Measurements from ENCODE around the gene TCEANC2.
"Not testable (repeated sequence)": the region's sequence is repeated elsewhere in the genome, so short reads cannot be mapped to it uniquely, and the experiment has no call there.

The TCEANC2 gene

DNA sequence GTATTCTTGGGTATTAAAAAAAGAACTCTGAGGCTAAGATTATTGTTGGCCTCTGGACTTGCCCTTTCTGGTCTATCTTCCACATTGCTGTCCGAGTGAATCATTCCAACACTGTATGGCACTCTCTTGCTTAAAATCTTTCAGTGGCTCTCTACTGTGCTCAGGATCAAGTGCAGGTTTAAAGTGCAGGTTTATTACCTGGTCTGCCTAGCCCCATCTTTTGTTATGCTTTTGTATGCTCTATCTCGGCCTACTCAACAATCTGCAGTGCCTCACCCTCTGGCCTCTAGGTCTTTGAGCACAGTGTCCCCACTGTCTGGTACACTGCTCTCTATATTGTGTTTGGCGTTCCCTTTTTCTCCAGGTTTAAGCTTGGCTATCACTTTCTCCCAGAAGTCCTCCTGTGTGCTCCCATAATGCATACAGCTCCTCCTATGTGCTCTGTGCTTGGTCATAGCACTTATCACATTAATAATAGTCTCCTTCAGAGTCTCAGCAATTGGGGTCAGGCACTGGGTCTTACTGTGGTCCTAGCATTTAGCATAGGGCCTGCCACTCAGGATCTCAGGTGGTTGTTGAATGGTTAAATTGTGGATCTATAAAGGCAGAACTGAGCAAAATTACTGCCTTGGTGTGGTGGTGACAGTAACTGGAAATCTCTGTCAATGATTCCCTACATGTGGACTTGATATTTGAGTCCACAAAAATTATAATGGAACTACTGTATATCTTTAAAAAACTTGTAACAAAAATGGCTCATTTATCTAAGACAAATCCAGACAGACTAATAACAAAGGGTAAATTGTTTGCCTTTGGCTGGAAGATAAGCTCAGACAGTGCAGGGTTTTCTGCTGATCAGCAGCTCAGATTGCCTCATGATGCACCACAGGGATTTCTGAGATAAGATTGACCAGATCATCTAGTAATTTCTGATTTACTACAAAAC, 24.8 kb upstream of the TCEANC2 start:
- FAIRE-seq = no peak

DNA sequence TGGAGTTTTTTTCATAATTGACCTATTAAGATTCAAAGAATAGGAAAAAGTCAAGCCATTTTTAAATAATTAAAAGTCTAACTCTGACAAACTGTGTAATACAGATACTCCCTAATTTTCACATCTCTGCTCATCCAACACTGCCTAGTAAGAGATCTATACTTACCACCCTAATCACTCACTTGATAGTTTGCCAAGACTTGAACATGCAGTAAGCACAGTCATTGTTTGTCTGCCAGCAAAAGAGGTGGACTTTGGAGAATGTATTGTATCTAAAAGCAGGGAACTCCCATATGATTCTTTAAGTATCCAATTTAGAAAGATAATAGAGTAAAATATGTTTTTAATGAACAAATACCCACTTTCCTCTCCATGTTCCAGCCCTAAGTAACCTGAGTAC, 15.9 kb upstream of the TCEANC2 start:
- FAIRE-seq = no peak

DNA sequence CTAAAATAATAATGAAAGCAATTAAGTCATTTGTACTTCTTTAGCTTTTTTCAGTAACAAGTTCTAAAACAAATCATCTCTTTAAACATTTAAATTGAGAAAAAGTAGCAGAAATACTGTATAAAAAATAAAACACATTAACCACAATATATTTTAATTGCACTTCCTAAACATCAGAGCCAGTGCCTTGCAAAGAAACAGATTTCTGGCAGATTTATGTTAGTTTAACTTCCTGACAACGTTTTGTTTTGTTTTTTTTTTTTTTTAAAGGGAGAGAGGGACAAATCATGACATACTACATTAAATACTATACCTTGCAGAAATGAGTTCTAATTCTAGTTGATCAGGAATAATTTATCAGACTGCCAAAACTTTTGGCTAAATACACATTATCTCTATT, 11.6 kb upstream of the TCEANC2 start:
- FAIRE-seq = no peak

DNA sequence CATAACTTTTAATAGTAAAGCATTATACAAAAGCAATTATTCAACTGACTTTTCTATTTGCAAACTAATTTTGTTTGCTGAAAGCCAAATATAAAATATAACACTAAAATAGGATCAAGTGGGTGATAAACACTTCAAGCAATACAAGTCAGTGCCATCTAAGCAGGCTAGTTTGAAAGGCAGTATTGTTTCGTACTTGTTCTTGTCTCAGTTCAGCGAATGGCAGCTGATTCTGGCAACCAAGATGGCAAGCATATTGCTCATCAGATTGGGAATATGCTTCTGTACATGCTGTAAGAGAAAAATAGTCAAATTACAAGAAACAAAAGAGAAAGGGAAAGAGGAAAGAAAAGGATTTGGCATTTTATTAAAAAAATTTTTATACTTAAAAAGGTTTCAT, 7.9 kb upstream of the TCEANC2 start:
- FAIRE-seq = no peak

DNA sequence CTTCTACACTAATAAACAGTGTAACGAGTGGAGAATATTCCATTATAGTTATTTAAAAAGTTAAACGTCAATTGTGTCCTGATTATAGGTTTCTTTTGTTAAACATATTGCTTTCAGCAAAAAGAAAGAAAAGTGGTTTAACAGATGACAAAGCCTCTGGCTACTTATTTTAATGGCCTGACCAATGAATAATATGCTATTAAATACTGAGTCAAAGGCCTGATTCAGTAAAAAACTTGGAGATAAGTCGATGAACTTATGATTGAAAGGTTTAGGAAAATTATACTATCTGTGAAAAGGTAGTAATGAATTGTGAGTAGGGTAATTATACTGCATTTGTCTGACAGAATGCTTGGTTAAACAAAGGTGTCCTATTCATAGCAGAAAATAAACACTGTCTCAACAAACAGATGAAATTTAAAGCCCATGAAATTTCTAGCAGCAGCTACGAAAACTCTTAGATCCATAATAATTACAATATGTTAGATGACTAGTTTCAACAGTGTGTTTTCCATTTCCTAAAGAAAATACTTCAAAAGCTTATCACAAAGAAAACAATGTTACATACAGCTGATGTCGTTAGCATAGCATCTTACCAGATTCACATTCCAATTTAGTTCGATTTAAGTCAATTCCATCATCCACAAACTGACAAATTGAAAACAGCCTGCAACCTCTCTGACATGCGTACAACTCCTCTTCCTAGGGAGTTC, 6.6 kb upstream of the TCEANC2 start:
- FAIRE-seq = no peak

DNA sequence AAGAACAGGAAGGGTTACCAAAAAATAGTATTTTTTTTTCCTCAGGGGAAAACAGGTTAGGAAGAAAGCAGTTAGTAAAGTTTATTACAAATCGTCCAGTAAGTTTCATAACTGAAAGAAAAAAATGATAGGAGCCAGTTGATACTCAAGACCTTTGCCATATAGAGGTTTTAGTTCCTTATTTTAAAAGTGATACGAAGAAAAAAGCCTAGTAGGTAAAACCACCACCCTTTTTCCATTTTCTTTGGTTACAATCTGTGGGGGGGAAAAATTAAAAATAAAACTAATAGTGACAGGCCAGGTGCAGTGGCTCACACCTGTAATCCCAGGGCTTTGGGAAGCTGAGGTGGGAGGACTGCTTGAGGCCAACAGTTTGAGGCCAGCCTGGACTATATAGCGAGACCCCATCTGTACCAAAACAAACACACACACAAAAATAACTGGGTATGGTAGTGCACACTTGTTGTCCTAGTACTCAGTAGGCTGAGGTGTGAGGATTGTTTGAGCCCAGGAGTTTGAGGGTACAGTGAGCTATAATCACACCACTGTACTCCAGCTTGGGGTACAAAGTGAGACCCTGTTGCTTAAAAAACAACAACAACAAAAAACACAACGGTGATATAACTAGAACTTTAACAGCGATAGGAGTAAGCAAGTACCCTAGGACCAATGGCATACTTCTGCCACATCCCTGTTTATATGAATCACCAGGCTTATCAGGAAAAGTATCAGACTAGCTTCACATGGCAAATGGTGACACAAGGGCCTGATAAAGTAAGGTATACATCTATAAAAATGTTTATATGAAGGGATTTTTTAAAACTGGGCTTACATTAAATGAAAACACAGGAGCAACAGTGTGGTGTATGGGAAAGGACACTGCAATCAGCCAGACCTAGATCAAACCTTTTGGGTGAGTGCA, 5.8 kb upstream of the TCEANC2 start:
- no peak for FAIRE-seq

DNA sequence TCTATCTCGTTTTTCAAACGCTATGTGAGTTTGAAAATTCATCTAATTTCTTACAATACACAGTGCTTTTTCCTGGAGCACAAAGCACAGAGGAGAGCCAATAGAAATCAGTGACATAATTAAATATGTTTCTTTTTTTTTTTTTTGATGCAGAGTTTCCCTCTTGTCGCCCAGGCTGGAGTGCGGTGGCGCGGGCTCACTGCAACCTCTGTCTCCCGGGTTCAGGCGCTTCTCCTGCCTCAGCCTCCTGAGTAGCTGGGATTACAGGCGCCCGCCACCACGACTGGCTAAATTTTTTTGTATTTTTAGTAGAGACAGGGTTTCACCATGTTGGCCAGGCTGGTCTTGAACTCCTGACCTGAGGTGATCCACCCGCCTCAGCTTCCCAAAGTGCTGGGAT, 3.0 kb upstream of the TCEANC2 start:
- FAIRE-seq = not testable (repeated sequence)

DNA sequence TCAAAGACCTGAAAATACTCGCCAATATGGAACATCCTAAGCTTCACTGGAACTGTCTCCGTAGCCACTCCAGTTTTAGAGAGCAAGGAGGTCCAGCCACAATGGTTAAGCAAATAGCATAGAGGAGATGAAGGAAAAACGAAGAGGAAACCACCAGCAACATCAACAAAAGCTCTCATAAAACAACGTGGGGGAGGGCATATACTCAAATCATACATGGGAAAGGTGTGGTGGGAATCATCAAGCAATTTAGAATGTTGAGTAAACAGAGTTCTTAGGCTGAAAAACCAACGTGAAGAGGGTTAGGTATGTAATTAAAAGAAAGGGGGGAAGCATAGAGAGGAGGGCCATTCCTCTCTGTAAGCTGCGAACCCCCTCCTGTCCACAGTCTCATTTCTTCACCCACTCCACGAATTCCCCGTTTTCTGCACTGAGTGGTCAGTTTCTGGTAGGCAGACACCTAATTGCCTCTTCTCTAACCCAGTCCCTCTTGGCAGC, 1.4 kb upstream of the TCEANC2 start:
- no peak for FAIRE-seq

DNA sequence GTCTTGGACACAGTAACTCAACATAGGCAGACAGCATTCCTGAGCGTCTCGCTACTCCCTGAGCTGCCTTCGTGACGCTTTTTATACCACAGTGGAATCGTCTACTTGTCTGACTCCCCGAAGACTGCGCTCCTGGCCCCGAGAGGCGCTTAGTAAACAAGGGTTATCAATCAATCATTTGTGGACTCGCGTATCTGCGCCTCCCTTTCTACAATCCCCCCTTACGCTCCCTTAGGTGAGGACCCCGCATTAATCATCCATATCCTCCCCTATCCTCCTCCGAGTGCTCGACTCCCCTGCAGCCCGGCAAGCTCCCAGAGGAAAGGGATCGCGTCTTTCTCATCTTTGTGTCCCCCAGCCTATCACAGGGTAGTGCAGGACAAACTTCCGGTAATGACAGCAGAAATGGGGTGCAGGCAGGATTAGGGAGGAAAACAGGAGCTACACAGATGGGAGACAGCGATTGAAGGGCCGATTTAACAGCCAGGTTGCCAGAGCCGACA, 926 bp upstream of the TCEANC2 start:
- FAIRE-seq = no peak

DNA sequence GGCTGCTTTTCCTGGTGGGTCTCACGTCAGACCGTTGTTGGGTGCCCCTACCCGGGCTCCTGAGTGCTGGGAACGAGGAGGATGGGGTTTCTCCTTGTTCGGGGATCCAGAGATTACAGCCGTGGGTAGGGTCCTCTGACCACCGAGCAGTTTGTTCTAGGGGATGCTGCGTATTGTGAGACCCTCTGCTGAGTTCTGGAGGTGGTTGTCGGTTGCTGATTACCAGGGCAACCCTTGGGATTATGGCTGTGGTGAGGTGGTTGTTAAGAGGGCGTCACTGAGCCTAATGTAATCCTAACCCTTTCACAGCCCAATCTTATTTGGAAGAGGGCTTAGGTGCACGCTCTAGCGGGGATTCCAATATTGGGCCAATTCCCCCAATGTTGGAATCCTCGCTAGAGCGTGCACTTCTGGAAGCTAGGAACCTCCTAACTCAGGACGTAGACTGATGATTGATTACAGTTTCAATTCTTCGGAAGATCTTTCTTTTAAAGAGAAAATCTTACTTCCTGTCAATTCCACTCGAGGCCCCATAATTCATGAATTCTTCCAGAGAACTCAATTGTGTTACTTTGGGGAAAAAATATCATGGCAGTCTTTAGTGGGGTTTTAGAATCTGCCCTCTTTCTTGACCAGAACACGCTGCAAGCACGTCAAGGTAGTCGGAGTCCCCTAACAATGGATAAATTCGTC, 483 bp downstream of the TCEANC2 start:
- no peak for FAIRE-seq

DNA sequence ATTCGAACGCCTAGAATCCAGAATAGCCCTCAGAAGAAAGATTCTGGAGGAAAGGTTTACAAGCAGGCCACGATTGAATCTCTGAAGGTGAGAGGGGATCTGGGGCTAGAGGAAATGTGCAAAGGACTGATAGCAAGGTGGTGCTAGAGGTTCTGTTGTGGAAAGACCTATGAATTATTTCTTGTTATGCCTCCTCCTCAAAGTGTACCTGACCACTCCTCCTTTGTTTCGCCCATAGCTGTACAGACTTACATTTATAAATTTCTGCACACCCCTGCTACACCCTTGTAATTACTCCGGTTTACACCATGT, 986 bp downstream of the TCEANC2 start:
- no peak for FAIRE-seq

DNA sequence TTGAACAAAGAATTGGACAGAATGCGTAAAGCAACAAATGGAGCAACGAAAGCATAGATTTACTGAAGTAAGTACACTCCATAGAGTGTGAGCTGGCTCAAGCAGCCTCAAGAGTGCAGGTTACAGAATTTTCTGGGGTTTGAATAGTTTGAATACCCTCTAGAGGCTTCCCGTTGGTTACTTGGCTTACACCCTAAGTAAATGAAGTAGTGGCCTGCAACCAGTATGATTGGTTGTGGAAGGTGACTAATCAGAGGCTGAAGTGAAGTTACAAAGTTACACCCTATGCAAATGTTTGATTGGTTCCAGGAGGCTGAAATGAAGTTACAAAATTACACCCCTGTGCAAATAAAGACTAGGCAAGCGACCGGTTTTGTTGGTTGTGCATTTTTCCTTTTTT, 10.9 kb downstream of the TCEANC2 start:
- FAIRE-seq = no peak

DNA sequence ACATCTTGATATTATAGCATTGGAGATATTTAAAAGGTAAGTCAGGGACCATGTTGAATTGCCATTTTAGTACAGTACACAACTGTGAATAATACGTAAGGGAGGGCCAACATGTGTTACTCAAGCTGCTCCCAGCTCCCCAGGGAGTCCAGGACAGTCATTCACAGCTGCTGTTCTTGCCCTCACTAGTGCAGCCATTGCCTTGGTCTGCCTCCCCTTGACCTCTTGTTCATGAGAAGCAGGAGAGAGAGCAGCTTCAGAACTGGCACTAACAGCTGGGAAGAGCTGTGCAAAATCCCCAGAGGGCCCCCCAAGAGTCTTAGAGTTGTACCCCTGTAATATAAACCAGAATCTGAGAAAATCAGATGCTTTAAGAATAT, 16.4 kb downstream of the TCEANC2 start:
- FAIRE-seq = no peak

DNA sequence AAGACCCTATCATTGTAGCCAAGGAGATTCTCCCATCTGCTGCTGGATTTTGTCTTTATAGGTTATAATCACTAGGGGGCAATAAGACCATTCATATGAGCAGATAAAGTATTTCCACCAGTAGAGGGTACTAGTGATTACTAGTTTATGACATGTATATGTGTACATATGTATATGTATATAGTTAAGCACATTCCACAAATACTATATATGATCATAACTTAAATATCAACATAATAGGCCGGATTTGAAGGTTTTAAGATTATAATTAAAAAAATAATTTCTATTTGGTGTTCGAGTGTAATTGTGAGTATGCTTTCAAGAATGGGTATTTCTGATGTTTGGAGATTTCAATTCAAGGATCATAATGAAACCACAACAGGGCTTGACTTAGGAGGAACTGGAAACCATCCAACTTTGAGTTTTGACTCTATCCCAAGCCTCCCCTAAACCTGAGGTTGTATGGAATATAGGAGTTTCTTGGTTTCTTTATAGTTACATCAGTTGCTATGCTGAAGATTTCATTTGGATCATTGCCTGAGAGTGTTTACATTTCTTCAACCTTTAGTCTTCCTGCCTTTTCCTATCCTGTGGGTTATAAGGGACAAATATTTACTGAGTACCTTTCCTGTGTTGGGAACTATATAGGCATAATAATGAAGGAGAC, 16.9 kb downstream of the TCEANC2 start:
- FAIRE-seq = peak; percentile 94

DNA sequence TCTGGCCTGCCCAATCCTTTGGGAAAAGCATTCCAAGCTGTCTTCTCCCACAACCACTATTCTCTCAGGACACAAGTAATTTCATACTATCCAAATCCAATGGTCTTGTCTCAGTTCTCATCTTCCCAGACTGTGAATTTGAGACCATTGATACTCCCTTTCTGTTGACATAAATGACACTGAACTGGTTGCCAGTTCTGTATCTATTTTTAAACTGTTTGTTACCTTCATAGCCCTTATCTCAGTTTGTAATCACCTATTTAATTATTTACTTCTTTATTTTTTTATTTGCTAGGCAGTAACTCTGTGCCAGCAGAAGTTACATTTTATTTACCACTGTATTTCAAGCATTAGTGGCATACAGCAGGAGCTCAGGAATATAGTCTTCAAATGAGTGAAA, 24.0 kb downstream of the TCEANC2 start:
- no peak for FAIRE-seq

DNA sequence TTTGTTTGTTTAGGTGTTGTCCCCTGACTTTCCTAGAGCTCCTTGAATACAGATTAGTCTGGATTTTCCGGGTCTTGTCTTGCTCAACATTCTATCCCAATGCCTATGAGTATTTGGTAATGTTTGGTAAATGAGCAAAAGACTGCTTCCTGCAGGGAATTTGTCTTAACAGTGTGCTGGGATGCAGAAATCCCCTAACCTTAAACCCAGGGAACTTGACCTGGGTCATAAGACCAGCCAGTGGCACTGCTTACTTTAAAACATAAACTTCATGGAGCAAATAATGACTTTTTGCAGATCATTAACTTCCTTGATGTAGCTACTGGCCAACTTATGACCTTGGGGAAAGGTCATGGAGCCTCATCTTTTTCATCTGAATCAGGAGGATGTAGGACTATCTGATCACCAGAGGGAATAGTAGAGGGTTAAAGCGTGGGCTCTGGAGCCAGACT, 27.2 kb downstream of the TCEANC2 start:
- no peak for FAIRE-seq

DNA sequence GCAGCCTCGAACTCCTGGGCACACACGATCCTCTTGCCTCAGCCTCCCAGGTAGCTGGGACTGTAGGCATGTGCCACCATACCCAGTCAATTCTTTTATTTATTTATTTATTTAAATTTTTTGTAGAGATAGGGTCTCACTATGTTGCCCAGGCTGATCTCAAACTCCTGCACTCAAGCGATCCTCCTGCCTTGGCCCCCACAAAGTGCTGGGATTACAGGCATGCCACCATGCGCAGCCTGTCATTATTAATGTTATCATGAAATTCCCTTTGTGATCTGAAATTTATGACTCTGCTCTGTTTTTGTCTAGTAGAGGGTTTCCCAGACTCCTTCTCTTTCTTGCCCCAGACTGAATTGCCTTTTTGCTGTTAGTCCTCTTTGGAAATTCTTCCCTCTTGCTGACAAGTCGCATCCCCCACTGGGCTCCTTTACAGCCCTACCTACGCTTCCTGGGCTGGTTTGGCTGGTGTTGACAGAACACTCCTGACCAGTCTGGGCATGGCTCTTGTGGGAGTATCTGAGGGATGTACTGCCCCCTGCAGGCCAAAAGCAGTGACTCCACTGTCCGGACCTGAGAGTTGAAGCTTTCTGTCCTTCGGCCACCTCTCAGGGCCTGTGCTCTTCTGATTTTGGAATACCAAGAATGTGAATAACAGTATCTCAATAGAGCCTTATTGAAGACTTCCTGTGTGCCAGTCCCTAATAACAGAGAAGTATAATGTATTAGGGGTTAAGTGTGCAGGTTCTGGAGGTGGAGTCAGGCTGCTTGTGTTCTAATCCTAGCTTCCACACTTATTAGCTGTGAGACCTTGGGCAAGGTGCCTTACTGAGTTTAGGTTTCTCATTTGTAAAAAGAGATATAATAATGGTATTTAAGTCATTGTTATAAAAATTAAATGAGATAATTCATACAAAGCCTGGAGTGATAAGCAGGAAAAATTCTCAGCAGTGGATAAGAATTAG, 28.2 kb downstream of the TCEANC2 start:
- no peak for FAIRE-seq

DNA sequence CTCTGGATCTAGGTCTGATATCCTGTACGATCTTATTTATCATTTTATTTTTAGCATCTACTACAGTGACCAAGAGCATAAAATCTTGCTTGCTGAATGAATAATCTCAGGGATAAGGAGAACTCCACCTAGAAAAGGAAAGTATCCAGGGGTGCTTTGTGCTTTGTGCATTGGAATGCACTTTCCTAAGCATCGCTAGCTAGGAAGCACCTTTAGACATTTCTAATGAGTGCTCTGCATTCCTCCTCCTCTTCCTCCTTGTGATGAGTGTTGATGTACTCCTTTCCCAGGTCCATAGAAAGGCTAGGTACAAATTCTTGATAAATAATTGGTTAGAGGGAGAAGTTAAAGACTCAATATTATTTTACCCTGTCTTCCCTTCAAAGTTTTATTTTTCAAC, 31.4 kb downstream of the TCEANC2 start:
- FAIRE-seq = no peak

DNA sequence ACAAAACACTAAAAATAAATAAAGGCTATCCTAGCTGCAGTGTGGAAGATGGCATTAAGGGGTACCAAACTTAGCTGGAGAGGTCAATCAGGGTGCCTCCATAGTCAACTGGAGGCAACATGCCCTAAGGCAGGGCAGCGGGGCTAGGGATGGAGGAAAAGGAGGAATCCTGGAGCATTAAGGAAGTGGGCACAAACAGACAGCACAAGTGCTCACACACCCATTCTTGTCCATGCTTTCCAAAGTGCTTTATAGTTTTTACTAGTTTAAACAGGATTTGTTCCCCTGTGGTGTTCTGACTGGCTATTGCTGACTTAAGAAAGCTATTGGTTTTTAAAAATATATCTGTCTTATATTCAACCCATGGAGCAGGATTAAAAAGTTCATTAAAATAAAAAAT, 33.3 kb downstream of the TCEANC2 start:
- no peak for FAIRE-seq

DNA sequence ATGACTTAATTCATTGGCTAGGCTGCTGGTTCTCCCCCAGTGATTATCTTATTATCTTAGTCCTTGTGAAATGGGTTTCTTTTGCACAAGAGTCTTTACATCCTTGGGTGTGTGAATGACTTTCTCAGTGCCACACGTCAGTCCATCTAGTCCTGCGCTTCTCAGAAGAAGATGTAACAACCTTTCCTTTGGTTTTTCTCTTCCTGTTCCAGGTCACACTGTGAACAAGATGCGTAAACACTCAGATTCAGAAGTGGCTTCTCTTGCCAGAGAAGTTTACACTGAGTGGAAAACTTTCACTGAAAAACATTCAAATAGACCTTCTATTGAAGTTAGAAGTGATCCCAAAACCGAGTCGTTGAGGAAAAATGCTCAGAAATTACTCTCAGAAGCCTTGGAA, 35.0 kb downstream of the TCEANC2 start:
- no peak for FAIRE-seq
